ENCODE measurements around the gene RRM2.

RRM2 gene

DNA sequence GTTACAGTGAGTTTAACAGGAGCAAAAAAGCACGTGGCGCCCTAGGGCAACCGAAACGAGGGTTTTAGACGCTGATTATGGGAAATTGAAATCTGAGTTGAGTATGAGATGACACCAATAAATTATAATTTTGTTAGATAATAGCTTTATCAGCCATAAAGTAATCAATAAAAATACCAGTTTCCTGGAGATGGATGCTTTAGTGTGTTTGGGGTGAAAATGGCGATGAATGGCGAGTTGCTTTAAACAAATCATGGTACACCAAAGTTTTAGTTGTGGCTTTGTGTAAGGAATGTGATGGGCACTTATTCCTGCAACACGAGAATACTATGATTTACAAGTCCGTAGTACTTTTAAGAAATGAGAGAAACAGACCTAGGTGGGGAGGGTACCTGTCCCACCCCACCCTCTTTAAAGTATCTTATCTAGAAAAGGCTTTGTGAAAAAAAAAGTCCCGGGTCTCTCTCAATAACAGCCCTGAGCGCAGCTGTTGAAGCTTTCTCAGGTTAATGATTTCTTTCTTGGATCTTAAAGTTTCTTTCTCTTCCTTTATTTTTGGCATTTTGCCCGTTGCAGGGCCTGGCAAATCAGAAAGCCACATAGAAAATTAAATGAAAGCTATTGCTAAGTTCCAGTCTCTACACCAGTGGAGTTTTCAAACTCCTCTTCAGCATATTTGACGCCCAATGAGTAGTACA, 1.5 kb upstream of the RRM2 start:
- peak overlapping the region; percentile 77 for H3K4me3 ChIP-seq (ENCODE audit: low read length)
- peaks cover 50% of the 10 kb centered on the region for H3F3A ChIP-seq (ENCODE audit: insufficient read depth, low read length)
- H3K79me2 ChIP-seq (ENCODE audit: low read length): peaks cover 55% of the 10 kb centered on the region
- no peaks in the 10 kb centered on the region for H4K20me1 ChIP-seq (ENCODE audit: insufficient read depth, low read length)
- no peak for TF ChIP-seq EZH2 (optimal IDR thresholded peaks at IDR 0.05; ENCODE audit: low read depth, low read length)
- TF ChIP-seq EZH2phosphoT487 (IDR thresholded peaks at IDR 0.05; ENCODE audit: low read length): no peak
- TF ChIP-seq, protein P1, sequence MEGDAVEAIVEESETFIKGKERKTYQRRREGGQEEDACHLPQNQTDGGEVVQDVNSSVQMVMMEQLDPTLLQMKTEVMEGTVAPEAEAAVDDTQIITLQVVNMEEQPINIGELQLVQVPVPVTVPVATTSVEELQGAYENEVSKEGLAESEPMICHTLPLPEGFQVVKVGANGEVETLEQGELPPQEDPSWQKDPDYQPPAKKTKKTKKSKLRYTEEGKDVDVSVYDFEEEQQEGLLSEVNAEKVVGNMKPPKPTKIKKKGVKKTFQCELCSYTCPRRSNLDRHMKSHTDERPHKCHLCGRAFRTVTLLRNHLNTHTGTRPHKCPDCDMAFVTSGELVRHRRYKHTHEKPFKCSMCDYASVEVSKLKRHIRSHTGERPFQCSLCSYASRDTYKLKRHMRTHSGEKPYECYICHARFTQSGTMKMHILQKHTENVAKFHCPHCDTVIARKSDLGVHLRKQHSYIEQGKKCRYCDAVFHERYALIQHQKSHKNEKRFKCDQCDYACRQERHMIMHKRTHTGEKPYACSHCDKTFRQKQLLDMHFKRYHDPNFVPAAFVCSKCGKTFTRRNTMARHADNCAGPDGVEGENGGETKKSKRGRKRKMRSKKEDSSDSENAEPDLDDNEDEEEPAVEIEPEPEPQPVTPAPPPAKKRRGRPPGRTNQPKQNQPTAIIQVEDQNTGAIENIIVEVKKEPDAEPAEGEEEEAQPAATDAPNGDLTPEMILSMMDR (IDR thresholded peaks at IDR 0.05; ENCODE audit: low read length): no peak
- H3K9me2 ChIP-seq (replicated peaks; ENCODE audit: insufficient read depth, low read length): no peaks in the 10 kb centered on the region
- H3K36me3 ChIP-seq (replicated peaks; ENCODE audit: insufficient read depth, low read length): 0 out of 2 replicates have a peak, but pooled peaks cover 6% of the 10 kb centered on the region
- peak overlapping the region; percentile 88 for H3K4me2 ChIP-seq (ENCODE audit: low read depth, low read length)
- peaks cover 16% of the 10 kb centered on the region for H3K4me1 ChIP-seq (ENCODE audit: low read length)
- peak overlapping the region; percentile 92 for H3K9ac ChIP-seq (ENCODE audit: low read length)
- no peaks in the 10 kb centered on the region for H3K9me3 ChIP-seq (replicated peaks; ENCODE audit: insufficient read depth, low read length)
- DNase-seq: peak; percentile 62
- H3K27me3 ChIP-seq (replicated peaks; ENCODE audit: insufficient read depth, low read length): no peaks in the 10 kb centered on the region
- H2AFZ ChIP-seq (ENCODE audit: low read length): peak overlapping the region; percentile 30
- H3K27ac ChIP-seq (ENCODE audit: low read length): peak overlapping the region; percentile 91

DNA sequence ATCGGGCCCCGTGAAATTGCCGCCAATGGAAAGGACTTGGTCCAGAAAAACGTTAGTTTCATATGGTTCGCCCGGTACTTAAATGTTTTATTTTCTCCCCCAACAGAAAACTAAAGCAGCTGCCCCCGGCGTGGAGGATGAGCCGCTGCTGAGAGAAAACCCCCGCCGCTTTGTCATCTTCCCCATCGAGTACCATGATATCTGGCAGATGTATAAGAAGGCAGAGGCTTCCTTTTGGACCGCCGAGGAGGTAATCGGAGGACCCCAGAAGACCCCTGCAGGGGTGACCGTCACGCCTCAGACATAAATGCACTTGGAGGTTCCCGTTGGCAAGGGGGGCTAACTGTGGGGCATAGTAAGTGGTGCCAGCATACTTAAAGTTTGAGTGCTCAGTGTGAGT, 742 bp downstream of the RRM2 start:
- TF ChIP-seq EZH2 (optimal IDR thresholded peaks at IDR 0.05; ENCODE audit: low read depth, low read length) (no peak), EZH2phosphoT487 (IDR thresholded peaks at IDR 0.05; ENCODE audit: low read length) (no peak)
- TF ChIP-seq, protein P1 (IDR thresholded peaks at IDR 0.05; ENCODE audit: low read length): no peak
- no peaks in the 10 kb centered on the region for H3K9me3 ChIP-seq (replicated peaks; ENCODE audit: insufficient read depth, low read length)
- H4K20me1 ChIP-seq (ENCODE audit: insufficient read depth, low read length): no peaks in the 10 kb centered on the region
- H3K27me3 ChIP-seq (replicated peaks; ENCODE audit: insufficient read depth, low read length): no peaks in the 10 kb centered on the region
- H3K9ac ChIP-seq (ENCODE audit: low read length): peak overlapping the region; percentile 92
- H3K9me2 ChIP-seq (replicated peaks; ENCODE audit: insufficient read depth, low read length): no peaks in the 10 kb centered on the region
- peak overlapping the region; percentile 77 for H3K4me3 ChIP-seq (ENCODE audit: low read length)
- H2AFZ ChIP-seq (ENCODE audit: low read length): no peak overlapping the region; the same call in 1 of the 2 replicates
- peak overlapping the region; percentile 85 for H3K4me2 ChIP-seq (ENCODE audit: low read depth, low read length)
- peaks cover 7% of the 10 kb centered on the region; the same call in 1 of the 2 replicates for H3K36me3 ChIP-seq (replicated peaks; ENCODE audit: insufficient read depth, low read length)
- peaks cover 69% of the 10 kb centered on the region for H3F3A ChIP-seq (ENCODE audit: insufficient read depth, low read length)
- peaks cover 77% of the 10 kb centered on the region for H3K79me2 ChIP-seq (ENCODE audit: low read length)
- peak overlapping the region; percentile 91 for H3K27ac ChIP-seq (ENCODE audit: low read length)
- H3K4me1 ChIP-seq (ENCODE audit: low read length): peaks cover 19% of the 10 kb centered on the region
- no peak for DNase-seq

DNA sequence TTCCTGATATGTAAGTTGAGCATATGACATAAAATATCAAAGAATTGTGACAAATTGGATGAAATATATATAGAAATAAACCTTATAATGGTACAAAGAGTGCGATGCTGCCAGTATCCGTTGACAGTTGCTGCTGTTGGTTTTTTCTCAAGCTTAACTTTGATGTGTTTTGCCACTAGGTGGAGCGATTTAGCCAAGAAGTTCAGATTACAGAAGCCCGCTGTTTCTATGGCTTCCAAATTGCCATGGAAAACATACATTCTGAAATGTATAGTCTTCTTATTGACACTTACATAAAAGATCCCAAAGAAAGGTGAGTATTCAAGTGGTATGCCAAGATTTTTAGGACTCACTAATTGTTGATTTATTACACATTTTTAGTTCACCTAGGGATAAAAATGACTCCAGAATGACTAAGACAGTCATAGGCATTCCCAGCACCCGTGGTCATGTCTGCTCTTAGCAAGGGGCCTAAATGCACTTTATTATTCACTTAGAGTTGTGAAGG, 2.1 kb downstream of the RRM2 start:
- peak overlapping the region; percentile 85 for H3K4me2 ChIP-seq (ENCODE audit: low read depth, low read length)
- H2AFZ ChIP-seq (ENCODE audit: low read length): no peak overlapping the region
- no peaks in the 10 kb centered on the region for H4K20me1 ChIP-seq (ENCODE audit: insufficient read depth, low read length)
- peaks cover 90% of the 10 kb centered on the region for H3K79me2 ChIP-seq (ENCODE audit: low read length)
- no peaks in the 10 kb centered on the region for H3K9me2 ChIP-seq (replicated peaks; ENCODE audit: insufficient read depth, low read length)
- peak overlapping the region; percentile 77 for H3K4me3 ChIP-seq (ENCODE audit: low read length)
- no peaks in the 10 kb centered on the region for H3K9me3 ChIP-seq (replicated peaks; ENCODE audit: insufficient read depth, low read length)
- H3K27ac ChIP-seq (ENCODE audit: low read length): peak overlapping the region; percentile 91; the same call in 1 of the 2 replicates
- no peak for TF ChIP-seq EZH2 (optimal IDR thresholded peaks at IDR 0.05; ENCODE audit: low read depth, low read length)
- TF ChIP-seq, protein P1 (IDR thresholded peaks at IDR 0.05; ENCODE audit: low read length): peak; percentile 57
- no peak for TF ChIP-seq EZH2phosphoT487 (IDR thresholded peaks at IDR 0.05; ENCODE audit: low read length)
- H3K9ac ChIP-seq (ENCODE audit: low read length): peak overlapping the region; percentile 92
- peaks cover 79% of the 10 kb centered on the region for H3F3A ChIP-seq (ENCODE audit: insufficient read depth, low read length)
- H3K27me3 ChIP-seq (replicated peaks; ENCODE audit: insufficient read depth, low read length): no peaks in the 10 kb centered on the region
- peak; percentile 74 for DNase-seq
- H3K4me1 ChIP-seq (ENCODE audit: low read length): peaks cover 19% of the 10 kb centered on the region
- H3K36me3 ChIP-seq (replicated peaks; ENCODE audit: insufficient read depth, low read length): peaks cover 9% of the 10 kb centered on the region; the same call in 1 of the 2 replicates

All from MM.1S (cell line).